CD14-positive monocyte (primary cell): ENCODE data around the gene EPS8L3. TPM values are rescaled to one million over a fixed set of nuclear protein-coding genes. Genes with fewer than 3 reads are reported as not detected.

Source experiments
- DNase-seq, 3 donors: peaks; one replicate each; pipeline ENCODE4 v3.0.0-alpha.2; 2011 to 2022
- H2AFZ ChIP-seq: 2 replicates; pipeline ENCODE4 v1.6.0; 2012; ENCODE audit warnings: mild to moderate bottlenecking, low read depth, low read length, inconsistent platforms; ENCODE audit not compliant: insufficient read depth, poor library complexity, severe bottlenecking
- H3K27ac ChIP-seq, 2 donors: 1 replicate in 1 of 2; 2 replicates in 1 of 2; pipeline ENCODE4 v1.5.1; 2012 to 2013; ENCODE audit warnings: low read length in 2 of 2, control low read depth in 1 of 2, inconsistent platforms in 1 of 2, low read depth in 1 of 2, mild to moderate bottlenecking in 1 of 2
- H3K27me3 ChIP-seq, 2 donors: one replicate each; pipeline versions ENCODE4 v1.6.0 to v1.6.1; 2011 to 2013; ENCODE audit warnings: low read length in 2 of 2; ENCODE audit not compliant: control insufficient read depth in 2 of 2, insufficient read depth in 2 of 2
- H3K36me3 ChIP-seq, 2 donors: replicated peaks in 1 of 2; 1 replicate in 1 of 2; 2 replicates in 1 of 2; pipeline versions ENCODE4 v1.5.1 to v1.6.1; 2012 to 2013; ENCODE audit warnings: low read length in 2 of 2, control low read depth in 1 of 2, inconsistent platforms in 1 of 2, mild to moderate bottlenecking in 1 of 2; ENCODE audit not compliant: insufficient read depth in 2 of 2, control insufficient read depth in 1 of 2
- H3K4me1 ChIP-seq, 2 donors: 1 replicate in 1 of 2; 2 replicates in 1 of 2; pipeline versions ENCODE4 v1.5.1 to v1.6.1; 2012 to 2013; ENCODE audit warnings: low read length in 2 of 2, control low read depth in 1 of 2, inconsistent platforms in 1 of 2, mild to moderate bottlenecking in 1 of 2, moderate library complexity in 1 of 2; ENCODE audit not compliant: insufficient read depth in 2 of 2, control insufficient read depth in 1 of 2
- H3K4me2 ChIP-seq: replicated peaks from 2 replicates; pipeline ENCODE3; 2012; ENCODE audit warnings: low read length, moderate library complexity, mild to moderate bottlenecking; ENCODE audit not compliant: poor library complexity, severe bottlenecking; ENCODE audit errors: extremely low read depth
- H3K4me3 ChIP-seq, 3 experiments: fragments of 200-600 bp in 1 of 3; sonication (generic) in 1 of 3; replicated peaks in 1 of 3; 1 replicate in 2 of 3; 2 replicates in 1 of 3; pipeline ENCODE4 v1.5.1; 2011 to 2013; ENCODE audit warnings: low read length in 3 of 3, mild to moderate bottlenecking in 3 of 3, control low read depth in 2 of 3, low read depth in 2 of 3, inconsistent platforms in 1 of 3, moderate library complexity in 1 of 3
- H3K79me2 ChIP-seq: 2 replicates; pipeline ENCODE4 v1.6.0; 2012; ENCODE audit warnings: mild to moderate bottlenecking, control low read depth, inconsistent platforms, low read length, moderate library complexity; ENCODE audit not compliant: insufficient read depth
- H3K9ac ChIP-seq: 2 replicates; pipeline ENCODE4 v1.6.0; 2017; ENCODE audit warnings: low read length, mild to moderate bottlenecking; ENCODE audit not compliant: insufficient read depth, poor library complexity, severe bottlenecking
- H3K9me3 ChIP-seq, 2 donors: replicated peaks in 1 of 2; 1 replicate in 1 of 2; 2 replicates in 1 of 2; pipeline versions ENCODE4 v1.5.1 to v1.6.1; 2012 to 2013; ENCODE audit warnings: low read length in 2 of 2, control low read depth in 1 of 2; ENCODE audit not compliant: control insufficient read depth in 1 of 2, insufficient read depth in 1 of 2
- H4K20me1 ChIP-seq: 2 replicates; pipeline ENCODE4 v1.6.0; 2012; ENCODE audit warnings: mild to moderate bottlenecking, low read length, control low read depth, moderate library complexity; ENCODE audit not compliant: insufficient read depth
- H3K27ac Mint-ChIP-seq, 7 donors: one replicate each; pipeline ENCODE4 v1.8.0; 2020; ENCODE audit warnings: mild to moderate bottlenecking in 7 of 7, mixed read lengths in 7 of 7, moderate library complexity in 6 of 7, inconsistent platforms in 2 of 7
- H3K27me3 Mint-ChIP-seq, 3 donors: one replicate each; pipeline ENCODE4 v1.8.0; 2021 to 2022; ENCODE audit warnings: low read depth in 3 of 3, mild to moderate bottlenecking in 3 of 3, mixed read lengths in 3 of 3, moderate library complexity in 3 of 3, inconsistent platforms in 1 of 3
- H3K36me3 Mint-ChIP-seq, 2 donors: one replicate each; pipeline ENCODE4 v1.8.0; 2020; ENCODE audit warnings: mixed read lengths in 2 of 2, inconsistent platforms in 1 of 2, mild to moderate bottlenecking in 1 of 2
- H3K4me1 Mint-ChIP-seq: one replicate; pipeline ENCODE4 v1.8.0; 2020; ENCODE audit warnings: mild to moderate bottlenecking, mixed read lengths
- H3K4me3 Mint-ChIP-seq, 2 donors: one replicate each; pipeline ENCODE4 v1.8.0; 2020; ENCODE audit warnings: mild to moderate bottlenecking in 2 of 2, mixed read lengths in 2 of 2, moderate library complexity in 1 of 2
- H3K9me3 Mint-ChIP-seq, 7 donors: one replicate each; pipeline ENCODE4 v1.8.0; 2020 to 2022; ENCODE audit warnings: mixed read lengths in 7 of 7, mild to moderate bottlenecking in 6 of 7, moderate library complexity in 6 of 7, inconsistent platforms in 2 of 7
- CTCF ChIP-seq: fragments of 200-600 bp; IDR thresholded peaks from one replicate; pipeline ENCODE4 v1.8.0; 2022; ENCODE audit warnings: antibody characterized with exemption, mild to moderate bottlenecking
- WGBS: methylation state at CpG from one replicate; pipeline ENCODE4 v1.1.5; 2013; ENCODE audit warnings: missing lambda C conversion rate; ENCODE audit not compliant: insufficient coverage; 5-methylcytosine and 5-hydroxymethylcytosine counted together
- intact Hi-C, 2 donors: fragments of 100-400 bp; cut with micrococcal nuclease; formaldehyde crosslinking; loops; one replicate each; pipeline versions ENCODE4 v1.15.0 to v1.15.1; 2023
- polyA plus RNA-seq, 3 donors: library from polyadenylated mRNA; depleted of rRNA in 1 of 3; unstranded in 2 of 3; stranded (reverse) in 1 of 3; fragments of 300-500 nt in 2 of 3; fragments of >200 nt in 1 of 3; fragmentation: Illumina TruSeq in 2 of 3; gene quantifications; 1 replicate in 2 of 3; 2 replicates in 1 of 3; pipeline ENCODE4 v1.2.3, GENCODE V29; 2012 to 2021

The EPS8L3 gene
- polyA plus RNA-seq, 3 donors, result not detected

GRCh38 chr1:109765896-109766615 lies 2.3 kb upstream of the EPS8L3 start:
- Histone ChIP-seq H3K9me3 (no peaks in the 10 kb centered on the region), H3K4me2 (no peak overlapping the region), H2AFZ (no peak overlapping the region), H3K79me2 (no peaks in the 10 kb centered on the region), H3K4me3 (no peak overlapping the region), H3K9ac (no peak overlapping the region), H3K4me1 (peaks cover 20 to 22% of the 10 kb centered on the region in 2 donors), H3K36me3 (no peaks in the 10 kb centered on the region), H3K27me3 (no peaks in the 10 kb centered on the region), H3K27ac (no peak overlapping the region), H4K20me1 (no peaks in the 10 kb centered on the region)
- Mint-ChIP-seq H3K9me3 (no peaks in the 10 kb centered on the region), H3K36me3 (no peaks in the 10 kb centered on the region), H3K4me3 (no peak overlapping the region), H3K4me1 (peaks cover 23% of the 10 kb centered on the region), H3K27ac (no peak overlapping the region), H3K27me3 (peaks cover 0 to 13% (median 1%) of the 10 kb centered on the region in 3 donors)
- WGBS, result 83% methylated on average over 5 of the region's 13 CpGs
- TF ChIP-seq CTCF, result no peak
- DNase-seq, result no peak
- intact Hi-C loops, result no loop called here

GRCh38 chr1:109765483-109765815 lies 1.7 kb upstream of the EPS8L3 start:
- no peaks in the 10 kb centered on the region for H3K27me3 ChIP-seq
- DNase-seq, result no peak
- intact Hi-C loops, result no loop called here
- Mint-ChIP-seq H3K4me1 (peaks cover 23% of the 10 kb centered on the region), H3K36me3 (no peaks in the 10 kb centered on the region), H3K9me3 (no peaks in the 10 kb centered on the region), H3K27me3 (peaks cover 0 to 12% (median 2%) of the 10 kb centered on the region in 3 donors), H3K27ac (no peak overlapping the region), H3K4me3 (no peak overlapping the region)
- H3K36me3 ChIP-seq, result no peaks in the 10 kb centered on the region
- no peak overlapping the region for H3K4me2 ChIP-seq
- no peaks in the 10 kb centered on the region for H3K79me2 ChIP-seq
- no peaks in the 10 kb centered on the region for H4K20me1 ChIP-seq
- peaks cover 20 to 22% of the 10 kb centered on the region in 2 donors for H3K4me1 ChIP-seq
- no peak overlapping the region for H2AFZ ChIP-seq
- TF ChIP-seq CTCF, result no peak
- no peaks in the 10 kb centered on the region for H3K9me3 ChIP-seq
- H3K27ac ChIP-seq, result no peak overlapping the region
- WGBS, result 20% methylated on average over 1 of the region's 4 CpGs
- no peak overlapping the region for H3K4me3 ChIP-seq
- no peak overlapping the region for H3K9ac ChIP-seq
